Measurements from ENCODE around the gene SLIT2.

Gene SLIT2

GRCh38 chr4:20297783-20298182 is 46.1 kb downstream of the SLIT2 start:
- Histone ChIP-seq H3K27ac (ENCODE audit: insufficient read depth, low read length, poor library complexity, severe bottlenecking) (no peak overlapping the region), H3K4me1 (ENCODE audit: control insufficient read depth, insufficient read depth, low read length, poor library complexity, severe bottlenecking) (no peaks in the 10 kb centered on the region), H3K9me3 (ENCODE audit: control insufficient read depth, low read length) (no peaks in the 10 kb centered on the region), H3K4me3 (ENCODE audit: insufficient read depth, low read depth, low read length, poor library complexity, severe bottlenecking) (no peak overlapping the region), H3K36me3 (ENCODE audit: control insufficient read depth, insufficient read depth, low read length) (no peaks in the 10 kb centered on the region), H3K27me3 (replicated peaks; ENCODE audit: control insufficient read depth, insufficient read depth, low read length, poor library complexity, severe bottlenecking) (no peaks in the 10 kb centered on the region)
- DNase-seq, result no peak

DNA sequence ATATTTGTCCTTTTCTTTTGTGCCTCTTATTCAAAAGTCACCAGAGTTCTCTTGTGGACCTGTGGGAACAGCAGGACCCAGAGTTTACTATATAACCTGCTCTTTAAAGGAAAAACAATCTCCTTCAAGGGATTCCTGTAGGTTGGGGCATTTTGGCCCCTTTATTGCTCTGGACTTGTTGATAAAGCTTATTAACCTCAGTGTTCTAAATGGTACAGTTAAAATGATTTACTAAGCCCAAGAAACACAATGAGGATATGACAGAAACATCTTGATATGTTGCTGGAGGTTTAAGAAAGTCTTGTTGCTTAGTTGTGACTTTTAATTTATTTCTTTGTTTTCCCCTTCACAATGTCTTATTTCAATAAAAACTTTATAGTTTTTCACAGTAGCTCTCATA is 46.8 kb downstream of the SLIT2 start:
- Histone ChIP-seq H3K9me3 (ENCODE audit: control insufficient read depth, low read length) (no peaks in the 10 kb centered on the region), H3K36me3 (ENCODE audit: control insufficient read depth, insufficient read depth, low read length) (no peaks in the 10 kb centered on the region), H3K4me3 (ENCODE audit: insufficient read depth, low read depth, low read length, poor library complexity, severe bottlenecking) (no peak overlapping the region), H3K27me3 (replicated peaks; ENCODE audit: control insufficient read depth, insufficient read depth, low read length, poor library complexity, severe bottlenecking) (no peaks in the 10 kb centered on the region), H3K27ac (ENCODE audit: insufficient read depth, low read length, poor library complexity, severe bottlenecking) (no peak overlapping the region), H3K4me1 (ENCODE audit: control insufficient read depth, insufficient read depth, low read length, poor library complexity, severe bottlenecking) (no peaks in the 10 kb centered on the region)
- no peak for DNase-seq

- Histone ChIP-seq H3K27ac (ENCODE audit: insufficient read depth, low read length, poor library complexity, severe bottlenecking) (no peak overlapping the region), H3K4me1 (ENCODE audit: control insufficient read depth, insufficient read depth, low read length, poor library complexity, severe bottlenecking) (no peaks in the 10 kb centered on the region), H3K27me3 (replicated peaks; ENCODE audit: control insufficient read depth, insufficient read depth, low read length, poor library complexity, severe bottlenecking) (no peaks in the 10 kb centered on the region), H3K36me3 (ENCODE audit: control insufficient read depth, insufficient read depth, low read length) (no peaks in the 10 kb centered on the region), H3K4me3 (ENCODE audit: insufficient read depth, low read depth, low read length, poor library complexity, severe bottlenecking) (no peak overlapping the region), H3K9me3 (ENCODE audit: control insufficient read depth, low read length) (no peaks in the 10 kb centered on the region)
- DNase-seq, result no peak
Measured at GRCh38 chr4:20298986-20299385, 47.3 kb downstream of the SLIT2 start.

GRCh38 chr4:20299515-20299914 is 47.8 kb downstream of the SLIT2 start:
- DNase-seq, result no peak
- no peaks in the 10 kb centered on the region for H3K36me3 ChIP-seq (ENCODE audit: control insufficient read depth, insufficient read depth, low read length)
- H3K27ac ChIP-seq (ENCODE audit: insufficient read depth, low read length, poor library complexity, severe bottlenecking), result no peak overlapping the region
- H3K27me3 ChIP-seq (replicated peaks; ENCODE audit: control insufficient read depth, insufficient read depth, low read length, poor library complexity, severe bottlenecking), result no peaks in the 10 kb centered on the region
- H3K4me1 ChIP-seq (ENCODE audit: control insufficient read depth, insufficient read depth, low read length, poor library complexity, severe bottlenecking), result no peaks in the 10 kb centered on the region
- H3K4me3 ChIP-seq (ENCODE audit: insufficient read depth, low read depth, low read length, poor library complexity, severe bottlenecking), result no peak overlapping the region
- no peaks in the 10 kb centered on the region for H3K9me3 ChIP-seq (ENCODE audit: control insufficient read depth, low read length)

- H3K4me1 ChIP-seq (ENCODE audit: control insufficient read depth, insufficient read depth, low read length, poor library complexity, severe bottlenecking), result no peaks in the 10 kb centered on the region
- no peak for DNase-seq
- no peaks in the 10 kb centered on the region for H3K36me3 ChIP-seq (ENCODE audit: control insufficient read depth, insufficient read depth, low read length)
- no peaks in the 10 kb centered on the region for H3K9me3 ChIP-seq (ENCODE audit: control insufficient read depth, low read length)
- no peak overlapping the region for H3K4me3 ChIP-seq (ENCODE audit: insufficient read depth, low read depth, low read length, poor library complexity, severe bottlenecking)
- H3K27me3 ChIP-seq (replicated peaks; ENCODE audit: control insufficient read depth, insufficient read depth, low read length, poor library complexity, severe bottlenecking), result no peaks in the 10 kb centered on the region
- H3K27ac ChIP-seq (ENCODE audit: insufficient read depth, low read length, poor library complexity, severe bottlenecking), result no peak overlapping the region
Measured at GRCh38 chr4:20301161-20301560, 49.5 kb downstream of the SLIT2 start.
